OCI-LY1 (cell line): ENCODE measurements around the gene RPL38.

Source experiments
- CTCF ChIP-seq: fragments of 200-600 bp; sonication (generic), shearing (Covaris generic); IDR thresholded peaks from 2 replicates; pipeline ENCODE4 v1.5.1; 2017; ENCODE audit warnings: mild to moderate bottlenecking, antibody characterized with exemption, low read length, moderate library complexity, mixed read lengths
- EZH2 ChIP-seq: fragments of 200-600 bp; sonication (generic), shearing (Covaris generic); IDR thresholded peaks from 2 replicates; pipeline ENCODE4 v1.8.0; 2017; ENCODE audit warnings: borderline replicate concordance, mixed run types, mild to moderate bottlenecking, antibody characterized with exemption, low read length, moderate library complexity, mixed read lengths

GRCh38 chr17:74163836-74164235 is 39.6 kb upstream of the RPL38 start:
- TF ChIP-seq CTCF = no peak
- TF ChIP-seq EZH2 = no peak
